Measurements from ENCODE around the gene FAM53C.

FAM53C gene

GRCh38 chr5:138350563-138350890, 12.5 kb downstream of the FAM53C start:
- in situ Hi-C loops (cut with MboI; ENCODE audit: low sequenced_read_pairs) = no loop called here

DNA sequence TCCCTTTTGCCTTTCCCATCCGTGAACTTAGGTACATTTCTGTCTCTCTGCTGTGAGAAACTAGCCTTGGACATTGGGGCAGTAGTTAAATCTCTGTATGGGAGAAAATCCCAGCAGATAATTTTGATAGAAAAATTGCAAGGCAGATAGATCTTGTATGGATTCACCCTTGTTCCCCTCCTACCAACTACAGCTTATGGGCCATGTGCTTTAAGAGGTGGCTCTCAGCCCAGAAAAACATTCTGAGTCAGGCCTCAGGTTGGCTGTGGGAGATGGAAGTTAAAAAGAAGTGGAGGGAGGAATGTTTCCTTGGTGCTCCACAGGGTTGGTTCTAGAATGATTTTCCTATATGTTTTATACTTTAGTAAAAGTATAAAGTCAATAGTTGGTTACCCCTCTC, 13.0 kb downstream of the FAM53C start:
- in situ Hi-C loops (cut with MboI; ENCODE audit: low sequenced_read_pairs) = no loop called here

GRCh38 chr5:138351517-138351916, 13.5 kb downstream of the FAM53C start:
- in situ Hi-C loops (cut with MboI; ENCODE audit: low sequenced_read_pairs) = no loop called here

- in situ Hi-C loops (cut with MboI; ENCODE audit: low sequenced_read_pairs) = no loop called here
Observed at GRCh38 chr5:138352071-138352721, 14.1 kb downstream of the FAM53C start, which contains the start of gene KDM3B. Gene KDM3B, plus strand, starts transcription at chr5:138352685. Its CDS starts 111 bp downstream, at chr5:138352796.

- in situ Hi-C loops (cut with MboI; ENCODE audit: low sequenced_read_pairs) = no loop called here
Observed at GRCh38 chr5:138352722-138353559, 14.9 kb downstream of the FAM53C start.

GRCh38 chr5:138353560-138354080, 15.6 kb downstream of the FAM53C start:
- in situ Hi-C loops (cut with MboI; ENCODE audit: low sequenced_read_pairs) = no loop called here

DNA sequence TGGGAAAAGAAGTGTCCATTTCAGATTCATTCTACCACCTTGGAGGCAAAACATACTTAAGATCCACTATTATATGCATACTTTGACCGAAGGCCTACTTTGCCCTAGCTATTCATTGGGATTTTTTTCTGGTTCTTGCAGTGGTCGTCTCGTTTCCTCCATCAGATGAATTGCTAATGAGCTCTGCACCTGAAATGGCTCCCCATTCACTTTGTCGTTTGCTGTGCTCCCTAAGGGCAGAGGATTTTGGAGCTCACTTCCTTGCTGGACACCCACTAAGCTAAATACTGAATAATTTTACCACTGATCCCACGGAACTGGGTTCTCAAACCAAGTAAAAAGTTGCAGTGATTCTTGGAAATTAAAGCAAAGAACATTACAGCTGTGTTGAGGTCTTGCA, 16.3 kb downstream of the FAM53C start:
- in situ Hi-C loops (cut with MboI; ENCODE audit: low sequenced_read_pairs) = no loop called here

- in situ Hi-C loops (cut with MboI; ENCODE audit: low sequenced_read_pairs) = no loop called here
Observed at GRCh38 chr5:138354926-138355378, 16.9 kb downstream of the FAM53C start.

DNA sequence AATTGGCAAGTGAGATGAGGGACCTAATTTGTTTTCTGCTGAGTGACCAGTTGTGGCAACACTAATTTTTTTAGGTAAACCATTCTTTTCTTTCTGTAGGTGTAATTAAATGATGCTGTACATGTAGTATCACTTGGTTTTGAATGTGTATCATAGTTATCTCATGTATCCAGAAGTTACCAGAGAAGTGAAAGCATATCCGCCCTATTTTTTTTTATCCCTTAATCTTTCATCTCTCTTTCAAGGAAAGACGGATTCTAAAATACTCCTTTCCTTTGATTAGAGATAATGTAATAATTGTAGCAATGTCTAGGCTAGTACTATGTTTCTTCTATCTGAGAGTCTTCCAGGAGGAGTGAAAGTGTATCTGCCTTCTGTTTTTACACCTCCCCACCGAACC, 21.6 kb downstream of the FAM53C start:
- in situ Hi-C loops (cut with MboI; ENCODE audit: low sequenced_read_pairs) = no loop called here

DNA sequence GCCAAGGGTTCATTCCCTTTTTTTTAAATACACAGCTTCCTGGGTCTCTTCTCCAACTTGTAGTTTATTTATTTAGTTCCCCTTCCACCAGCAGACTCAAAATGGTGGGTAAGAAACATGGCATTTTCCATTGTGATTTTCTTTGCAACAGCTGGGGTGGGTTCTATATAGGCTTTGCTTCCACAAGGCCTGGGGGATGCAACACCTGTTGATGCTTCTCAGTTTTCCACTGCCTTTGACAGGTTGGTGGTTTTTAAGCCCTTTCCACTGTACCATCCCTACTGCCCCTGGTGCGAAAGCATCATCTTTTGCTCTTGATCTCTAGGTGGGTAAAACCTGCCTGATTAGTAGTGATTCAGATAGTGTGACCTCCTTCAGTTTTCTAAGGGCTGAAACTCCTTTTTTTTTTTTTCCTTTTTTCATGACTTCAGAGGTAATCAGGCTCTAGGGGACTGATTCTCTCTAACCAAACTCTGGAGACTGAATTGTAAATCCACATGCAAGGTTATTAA, 22.9 kb downstream of the FAM53C start:
- in situ Hi-C loops (cut with MboI; ENCODE audit: low sequenced_read_pairs) = no loop called here

- in situ Hi-C loops (cut with MboI; ENCODE audit: low sequenced_read_pairs) = no loop called here
Observed at GRCh38 chr5:138364576-138364975, 26.5 kb downstream of the FAM53C start.

GRCh38 chr5:138366632-138367382, 28.7 kb downstream of the FAM53C start:
- in situ Hi-C loops (cut with MboI; ENCODE audit: low sequenced_read_pairs) = no loop called here

GRCh38 chr5:138369261-138369660, 31.2 kb downstream of the FAM53C start:
- in situ Hi-C loops (cut with MboI; ENCODE audit: low sequenced_read_pairs) = no loop called here

DNA sequence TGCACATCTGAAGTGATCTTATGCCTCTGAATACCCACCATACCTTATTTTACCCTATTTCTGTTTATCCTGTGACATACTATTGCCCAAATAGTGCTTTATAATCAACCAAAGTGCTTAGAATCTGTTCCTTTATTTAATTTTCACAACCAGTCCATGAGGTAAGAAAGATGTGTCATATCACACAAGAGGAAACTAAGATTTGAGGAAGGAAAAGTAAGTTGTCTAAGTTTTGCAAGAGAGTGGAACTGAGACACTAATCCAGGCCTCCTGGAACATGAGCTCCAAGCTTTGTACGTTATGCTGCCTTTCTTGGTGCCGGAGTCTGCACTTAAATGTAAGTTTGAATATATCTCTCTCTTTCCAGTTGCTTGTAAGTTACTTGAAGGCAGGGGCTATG, 31.6 kb downstream of the FAM53C start:
- in situ Hi-C loops (cut with MboI; ENCODE audit: low sequenced_read_pairs) = no loop called here

- in situ Hi-C loops (cut with MboI; ENCODE audit: low sequenced_read_pairs) = no loop called here
Observed at GRCh38 chr5:138370537-138370936, 32.5 kb downstream of the FAM53C start.

- in situ Hi-C loops (cut with MboI; ENCODE audit: low sequenced_read_pairs) = no loop called here
Observed at GRCh38 chr5:138371454-138371853, 33.4 kb downstream of the FAM53C start.

DNA sequence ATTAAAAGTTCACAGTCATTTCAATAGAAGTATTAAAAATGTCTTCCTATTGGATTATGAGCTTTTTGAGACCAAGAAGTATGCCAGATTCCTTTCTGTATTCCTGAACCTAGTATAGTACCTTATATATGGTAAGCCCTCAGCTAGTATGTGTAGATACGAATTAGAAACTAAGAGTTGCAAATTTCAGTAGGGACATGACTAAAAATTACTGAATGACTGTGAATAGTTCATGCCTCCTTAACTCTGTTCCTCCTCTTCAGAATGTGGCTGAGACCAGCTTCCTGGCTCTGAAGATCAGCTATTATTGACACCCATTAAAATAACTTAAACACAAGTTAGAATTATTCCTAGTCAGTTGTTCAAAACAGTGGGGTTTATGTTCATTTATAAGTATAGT, 34.2 kb downstream of the FAM53C start:
- in situ Hi-C loops (cut with MboI; ENCODE audit: low sequenced_read_pairs) = no loop called here

- in situ Hi-C loops (cut with MboI; ENCODE audit: low sequenced_read_pairs) = no loop called here
Observed at GRCh38 chr5:138372653-138373052, 34.6 kb downstream of the FAM53C start.

DNA sequence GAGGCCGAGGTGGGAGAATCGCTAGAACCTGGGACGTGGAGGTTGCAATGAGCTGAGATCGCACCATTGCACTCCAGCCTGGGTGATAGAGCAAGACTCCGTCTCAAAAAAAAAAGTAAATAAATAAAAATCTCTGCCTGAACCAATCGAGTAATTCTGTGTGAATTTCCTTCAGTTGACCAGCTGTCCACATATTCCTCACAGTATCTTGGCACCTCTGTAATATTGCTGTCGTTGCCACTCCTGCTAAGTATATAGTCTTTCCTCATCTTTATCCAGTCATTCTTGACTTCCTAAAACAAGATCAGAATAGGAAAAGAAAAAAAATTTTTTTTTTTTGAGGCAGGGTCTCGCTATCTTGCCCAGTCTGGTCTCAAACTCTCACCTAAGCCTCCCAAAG, 44.3 kb downstream of the FAM53C start:
- in situ Hi-C loops (cut with MboI; ENCODE audit: low sequenced_read_pairs) = no loop called here

DNA sequence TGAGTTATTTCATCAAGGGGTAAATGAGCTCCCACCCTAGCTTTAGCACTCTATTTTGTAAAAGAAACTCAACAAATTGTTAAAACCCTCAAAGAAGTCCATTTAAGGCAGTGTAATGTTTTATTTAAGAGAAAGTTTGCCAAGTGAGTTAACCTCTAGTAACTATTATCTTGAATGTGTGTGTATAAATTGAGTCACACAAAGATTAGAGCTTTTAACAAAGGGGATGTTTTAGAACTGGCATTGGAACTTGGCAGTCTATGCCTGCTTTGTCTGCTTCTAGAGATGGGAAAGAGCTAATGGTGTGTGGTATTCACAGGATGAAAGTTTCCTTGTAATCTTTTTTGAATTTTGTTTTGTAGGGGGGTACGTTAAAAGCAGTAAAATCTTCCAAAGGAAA, 47.6 kb downstream of the FAM53C start:
- in situ Hi-C loops (cut with MboI; ENCODE audit: low sequenced_read_pairs) = no loop called here

GRCh38 chr5:138386290-138386689, 48.2 kb downstream of the FAM53C start:
- in situ Hi-C loops (cut with MboI; ENCODE audit: low sequenced_read_pairs) = no loop called here

Measured in HL-60/S4 treated with phorbol 12-myristate 13-acetate at 8.2 ng/mL for 4 days and 3 days (cell line).